Testis (tissue), 2 donors: ENCODE data around the gene TANC2.

ENCODE experiments used
- POLR2A ChIP-seq: fragments of 450-650 bp; IDR thresholded peaks from one replicate; pipeline ENCODE4 v1.6.1; 2017; ENCODE audit warnings: antibody characterized with exemption, mild to moderate bottlenecking, moderate library complexity
- TF ChIP-seq, protein P1 (sequence below), 3 experiments: fragments of 450-650 bp in 2 of 3; fragments of 200-600 bp in 1 of 3; sonication (generic) in 1 of 3; IDR thresholded peaks; one replicate each; pipeline ENCODE4 v1.5.1; 2016 to 2019; ENCODE audit warnings: antibody characterized with exemption in 3 of 3, mild to moderate bottlenecking in 2 of 3, moderate library complexity in 1 of 3

DNA sequence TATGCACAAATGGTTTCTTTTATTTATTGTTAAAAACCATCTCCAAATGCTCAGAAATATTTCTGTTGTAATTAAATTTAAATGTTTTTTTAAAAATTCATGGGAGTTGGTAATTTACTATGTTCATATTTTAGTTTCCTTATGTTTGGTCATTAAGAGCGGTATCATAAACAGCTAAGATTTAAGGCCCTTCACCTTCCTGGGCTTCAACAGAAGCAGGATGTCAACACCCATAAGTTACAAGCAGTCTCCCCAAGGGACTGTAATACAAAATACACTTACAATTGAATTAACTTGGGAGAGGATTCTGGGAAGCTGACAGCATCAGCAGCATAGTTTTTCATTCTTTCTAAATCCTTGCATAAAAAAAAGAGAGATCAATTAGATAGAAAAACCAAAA is 30.9 kb upstream of the TANC2 start:
- TF ChIP-seq, protein P1, sequence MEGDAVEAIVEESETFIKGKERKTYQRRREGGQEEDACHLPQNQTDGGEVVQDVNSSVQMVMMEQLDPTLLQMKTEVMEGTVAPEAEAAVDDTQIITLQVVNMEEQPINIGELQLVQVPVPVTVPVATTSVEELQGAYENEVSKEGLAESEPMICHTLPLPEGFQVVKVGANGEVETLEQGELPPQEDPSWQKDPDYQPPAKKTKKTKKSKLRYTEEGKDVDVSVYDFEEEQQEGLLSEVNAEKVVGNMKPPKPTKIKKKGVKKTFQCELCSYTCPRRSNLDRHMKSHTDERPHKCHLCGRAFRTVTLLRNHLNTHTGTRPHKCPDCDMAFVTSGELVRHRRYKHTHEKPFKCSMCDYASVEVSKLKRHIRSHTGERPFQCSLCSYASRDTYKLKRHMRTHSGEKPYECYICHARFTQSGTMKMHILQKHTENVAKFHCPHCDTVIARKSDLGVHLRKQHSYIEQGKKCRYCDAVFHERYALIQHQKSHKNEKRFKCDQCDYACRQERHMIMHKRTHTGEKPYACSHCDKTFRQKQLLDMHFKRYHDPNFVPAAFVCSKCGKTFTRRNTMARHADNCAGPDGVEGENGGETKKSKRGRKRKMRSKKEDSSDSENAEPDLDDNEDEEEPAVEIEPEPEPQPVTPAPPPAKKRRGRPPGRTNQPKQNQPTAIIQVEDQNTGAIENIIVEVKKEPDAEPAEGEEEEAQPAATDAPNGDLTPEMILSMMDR (IDR thresholded peaks at IDR 0.05), result no peak
- no peak for TF ChIP-seq POLR2A
